ENCODE results near the gene PSME1. TPM values are rescaled to one million over a fixed set of nuclear protein-coding genes. Genes with fewer than 3 reads are reported as not detected.

Gene PSME1
- total RNA-seq, 2 donors from 2014 or later, result 61.2 to 84.5 TPM

- no peaks in the 10 kb centered on the region for H3K27me3 ChIP-seq (replicated peaks; ENCODE audit: insufficient read depth)
- no peak for TF ChIP-seq CTCF (IDR thresholded peaks at IDR 0.05)
- no peak for ATAC-seq (ENCODE audit: insufficient number of reproducible peaks, low FRiP score, low read depth)
- H3K27ac ChIP-seq, result peak overlapping the region; percentile 92
- peaks cover 9 to 25% of the 10 kb centered on the region in 2 donors for H3K4me1 ChIP-seq (ENCODE audit: control insufficient read depth in 1 of 2, low read depth in 2 of 2)
- H3K4me3 ChIP-seq, result no peak overlapping the region
- no peaks in the 10 kb centered on the region for H3K36me3 ChIP-seq
- DNase-seq (ENCODE audit: low spot score), result no peak
- H3K9me3 ChIP-seq, result no peaks in the 10 kb centered on the region
Observed at GRCh38 chr14:24092505-24093206, 43.3 kb upstream of the PSME1 start.

- TF ChIP-seq CTCF (IDR thresholded peaks at IDR 0.05), result no peak
- H3K4me3 ChIP-seq, result peak overlapping the region; percentile 99
- peak overlapping the region; percentile 92 for H3K27ac ChIP-seq
- ATAC-seq (ENCODE audit: insufficient number of reproducible peaks, low FRiP score, low read depth) (peak; percentile 21), DNase-seq (ENCODE audit: low spot score) (no peak)
- no peaks in the 10 kb centered on the region for H3K36me3 ChIP-seq
- H3K9me3 ChIP-seq, result no peaks in the 10 kb centered on the region
- H3K4me1 ChIP-seq (ENCODE audit: control insufficient read depth in 1 of 2, low read depth in 2 of 2), result peaks cover 9 to 25% of the 10 kb centered on the region in 2 donors
- no peaks in the 10 kb centered on the region for H3K27me3 ChIP-seq (replicated peaks; ENCODE audit: insufficient read depth)
Observed at GRCh38 chr14:24093207-24093900, 42.6 kb upstream of the PSME1 start.

- no peaks in the 10 kb centered on the region for H3K27me3 ChIP-seq (replicated peaks; ENCODE audit: insufficient read depth)
- no peaks in the 10 kb centered on the region for H3K36me3 ChIP-seq
- H3K4me1 ChIP-seq (ENCODE audit: control insufficient read depth in 1 of 2, low read depth in 2 of 2), result peaks cover 9 to 25% of the 10 kb centered on the region in 2 donors
- H3K4me3 ChIP-seq, result peak within 1 kb of the TSS; percentile 99
- DNase-seq (ENCODE audit: low spot score) (peak; percentile 74), ATAC-seq (ENCODE audit: insufficient number of reproducible peaks, low FRiP score, low read depth) (peak; percentile 68)
- TF ChIP-seq CTCF (IDR thresholded peaks at IDR 0.05), result peak; percentile 9
- H3K9me3 ChIP-seq, result no peaks in the 10 kb centered on the region
- peak within 1 kb of the TSS; percentile 92 for H3K27ac ChIP-seq
Observed at GRCh38 chr14:24093901-24094840, 41.8 kb upstream of the PSME1 start, which contains the start of gene PCK2. PCK2 (plus strand) TSS chr14:24094311; CDS start chr14:24094406, 95 bp downstream.

GRCh38 chr14:24094841-24095270, 41.1 kb upstream of the PSME1 start:
- no peak for ATAC-seq (ENCODE audit: insufficient number of reproducible peaks, low FRiP score, low read depth)
- TF ChIP-seq CTCF (IDR thresholded peaks at IDR 0.05), result no peak

More at GRCh38 chr14:24094841-24095270, 41.1 kb upstream of the PSME1 start:
- Histone ChIP-seq H3K27me3 (replicated peaks; ENCODE audit: insufficient read depth) (no peaks in the 10 kb centered on the region), H3K36me3 (no peaks in the 10 kb centered on the region), H3K9me3 (no peaks in the 10 kb centered on the region), H3K4me1 (ENCODE audit: control insufficient read depth in 1 of 2, low read depth in 2 of 2) (peaks cover 9 to 25% of the 10 kb centered on the region in 2 donors), H3K27ac (peak overlapping the region; percentile 92), H3K4me3 (peak overlapping the region; percentile 99)
- DNase-seq (ENCODE audit: low spot score), result no peak
